HG03432 (cell line): ENCODE measurements around the gene SRPX2.

ENCODE experiments used
- ATAC-seq: cut with Tn5 transposase; IDR thresholded peaks from one replicate; pipeline ENCODE4 v1.9.1; 2021; ENCODE audit warnings: mild to moderate bottlenecking, moderate library complexity; ENCODE audit not compliant: unreplicated experiment

Gene SRPX2

GRCh38 chrX:100643956-100644860 is at the start of gene SRPX2:
Gene SRPX2, plus strand, starts transcription at chrX:100644199. Its CDS starts 2,124 bp downstream, at chrX:100646323.
- peak; percentile 92 for ATAC-seq

- no peak for ATAC-seq
Measured at GRCh38 chrX:100596601-100597000, 47.4 kb upstream of the SRPX2 start.

GRCh38 chrX:100599456-100599855 is 44.5 kb upstream of the SRPX2 start:
- ATAC-seq, result no peak

GRCh38 chrX:100600340-100600739 is 43.7 kb upstream of the SRPX2 start:
- ATAC-seq, result no peak

GRCh38 chrX:100600758-100601157 is 43.2 kb upstream of the SRPX2 start:
- no peak for ATAC-seq

- no peak for ATAC-seq
Measured at GRCh38 chrX:100606753-100607152, 37.2 kb upstream of the SRPX2 start.

- no peak for ATAC-seq
Measured at GRCh38 chrX:100609591-100609990, 34.4 kb upstream of the SRPX2 start.

- no peak for ATAC-seq
Measured at GRCh38 chrX:100611951-100612350, 32.0 kb upstream of the SRPX2 start.

GRCh38 chrX:100615005-100615404 is 29.0 kb upstream of the SRPX2 start:
- peak; percentile 100 for ATAC-seq

GRCh38 chrX:100623001-100623400 is 21.0 kb upstream of the SRPX2 start:
- no peak for ATAC-seq

- ATAC-seq, result peak; percentile 97
Measured at GRCh38 chrX:100625985-100626491, 18.0 kb upstream of the SRPX2 start.

- no peak for ATAC-seq
Measured at GRCh38 chrX:100635040-100635439, 9.0 kb upstream of the SRPX2 start.

GRCh38 chrX:100635989-100636320 is 8.0 kb upstream of the SRPX2 start:
- ATAC-seq, result no peak

GRCh38 chrX:100636321-100636991 is 7.5 kb upstream of the SRPX2 start, which contains the start of gene TSPAN6:
Gene TSPAN6, minus strand, starts transcription at chrX:100636806. Its CDS starts 112 bp downstream, at chrX:100636694.
- ATAC-seq, result peak; percentile 99

GRCh38 chrX:100642290-100642689 is 1.7 kb upstream of the SRPX2 start:
- ATAC-seq, result no peak

- ATAC-seq, result no peak
Measured at GRCh38 chrX:100643212-100643611, 787 bp upstream of the SRPX2 start.

GRCh38 chrX:100645106-100645505 is 1.1 kb downstream of the SRPX2 start:
- no peak for ATAC-seq

GRCh38 chrX:100647095-100647494 is 3.1 kb downstream of the SRPX2 start:
- no peak for ATAC-seq

- ATAC-seq, result no peak
Measured at GRCh38 chrX:100647739-100648138, 3.7 kb downstream of the SRPX2 start.

- no peak for ATAC-seq
Measured at GRCh38 chrX:100648458-100649417, 4.7 kb downstream of the SRPX2 start.
